Calu3 (cell line): ENCODE measurements around the gene IQSEC3. TPM values are rescaled to one million over a fixed set of nuclear protein-coding genes. Genes with fewer than 3 reads are reported as not detected.

Experiments
- BruUV-seq: library from RNA; stranded (reverse); fragments of 400-500 nt; replicated peaks from 2 replicates; lab custom pipeline; 2021; lab: Mats Ljungman, UMichigan
- CTCF ChIA-PET: fragments of 300-600 bp; sonication (Branson Sonifier 250); formaldehyde crosslinking; loops from one replicate; lab custom pipeline; 2022; ENCODE audit warnings: antibody characterized with exemption; lab: Charles Lee
- DNase-seq: peaks from one replicate; pipeline ENCODE4 v3.0.0; 2022
- H3K27ac Mint-ChIP-seq: one replicate; pipeline ENCODE4 v1.8.0; 2022; ENCODE audit warnings: mixed read lengths; ENCODE audit not compliant: unreplicated experiment
- H3K27me3 Mint-ChIP-seq: one replicate; pipeline ENCODE4 v1.8.0; 2022; ENCODE audit warnings: mixed read lengths; ENCODE audit not compliant: unreplicated experiment
- H3K36me3 Mint-ChIP-seq: one replicate; pipeline ENCODE4 v1.8.0; 2022; ENCODE audit warnings: mild to moderate bottlenecking, moderate library complexity, mixed read lengths; ENCODE audit not compliant: insufficient read depth, unreplicated experiment
- H3K4me1 Mint-ChIP-seq: one replicate; pipeline ENCODE4 v1.8.0; 2022; ENCODE audit warnings: mild to moderate bottlenecking, low read depth, mixed read lengths; ENCODE audit not compliant: unreplicated experiment
- H3K4me3 Mint-ChIP-seq: one replicate; pipeline ENCODE4 v1.8.0; 2022; ENCODE audit warnings: mild to moderate bottlenecking, low read depth, moderate library complexity, mixed read lengths; ENCODE audit not compliant: unreplicated experiment
- H3K9me3 Mint-ChIP-seq: one replicate; pipeline ENCODE4 v1.8.0; 2022; ENCODE audit warnings: low read depth, mixed read lengths; ENCODE audit not compliant: unreplicated experiment
- intact Hi-C: fragments of 100-400 bp; cut with micrococcal nuclease; formaldehyde crosslinking; loops from one replicate; pipeline ENCODE4 v1.10.0; 2022; ENCODE audit not compliant: unreplicated experiment
- total RNA-seq: library from RNA; stranded (reverse); gene quantifications from 2 replicates; pipeline ENCODE4 v1.2.3, GENCODE V29; 2022
- TF ChIP-seq, protein P1 (sequence below): fragments of 200-600 bp; IDR thresholded peaks from one replicate; pipeline ENCODE4 v1.8.0; 2022; ENCODE audit warnings: antibody characterized with exemption; ENCODE audit not compliant: unreplicated experiment

IQSEC3 gene
- total RNA-seq, 1 experiment from 2014 or later: not detected

GRCh38 chr12:155006-155405 is 88.4 kb downstream of the IQSEC3 start:
- CTCF ChIA-PET: no interaction called here
- Mint-ChIP-seq H3K27me3 (peaks cover 69% of the 10 kb centered on the region), H3K27ac (no peak overlapping the region), H3K36me3 (peaks cover 5% of the 10 kb centered on the region), H3K9me3 (peaks cover 3% of the 10 kb centered on the region), H3K4me3 (no peak overlapping the region), H3K4me1 (no peaks in the 10 kb centered on the region)
- no TSS peak for BruUV-seq
- TF ChIP-seq, protein P1, sequence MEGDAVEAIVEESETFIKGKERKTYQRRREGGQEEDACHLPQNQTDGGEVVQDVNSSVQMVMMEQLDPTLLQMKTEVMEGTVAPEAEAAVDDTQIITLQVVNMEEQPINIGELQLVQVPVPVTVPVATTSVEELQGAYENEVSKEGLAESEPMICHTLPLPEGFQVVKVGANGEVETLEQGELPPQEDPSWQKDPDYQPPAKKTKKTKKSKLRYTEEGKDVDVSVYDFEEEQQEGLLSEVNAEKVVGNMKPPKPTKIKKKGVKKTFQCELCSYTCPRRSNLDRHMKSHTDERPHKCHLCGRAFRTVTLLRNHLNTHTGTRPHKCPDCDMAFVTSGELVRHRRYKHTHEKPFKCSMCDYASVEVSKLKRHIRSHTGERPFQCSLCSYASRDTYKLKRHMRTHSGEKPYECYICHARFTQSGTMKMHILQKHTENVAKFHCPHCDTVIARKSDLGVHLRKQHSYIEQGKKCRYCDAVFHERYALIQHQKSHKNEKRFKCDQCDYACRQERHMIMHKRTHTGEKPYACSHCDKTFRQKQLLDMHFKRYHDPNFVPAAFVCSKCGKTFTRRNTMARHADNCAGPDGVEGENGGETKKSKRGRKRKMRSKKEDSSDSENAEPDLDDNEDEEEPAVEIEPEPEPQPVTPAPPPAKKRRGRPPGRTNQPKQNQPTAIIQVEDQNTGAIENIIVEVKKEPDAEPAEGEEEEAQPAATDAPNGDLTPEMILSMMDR: no peak
- intact Hi-C loops: no loop called here
- DNase-seq: no peak

DNA sequence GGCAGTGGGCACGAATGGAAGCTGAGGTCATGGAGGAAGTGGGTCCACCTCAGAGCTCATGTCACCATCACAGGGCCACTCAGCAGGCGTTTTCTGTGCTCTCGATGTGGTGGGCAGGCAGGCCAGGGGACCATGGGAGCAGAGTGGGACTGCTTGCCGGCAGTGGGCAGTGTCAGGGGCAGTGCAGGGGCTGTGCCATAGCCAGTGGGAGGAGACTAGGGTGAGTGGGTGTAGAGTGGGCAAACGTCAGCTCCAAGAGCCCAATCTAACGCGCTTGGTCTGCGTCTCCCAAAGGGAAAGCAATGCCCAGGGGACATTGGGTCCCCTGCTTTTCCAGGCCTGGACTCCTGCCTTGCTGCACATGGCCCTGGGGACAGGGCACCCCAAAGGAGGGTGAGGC is 89.1 kb downstream of the IQSEC3 start:
- intact Hi-C loops: no loop called here
- Mint-ChIP-seq H3K4me1 (no peaks in the 10 kb centered on the region), H3K27me3 (peaks cover 69% of the 10 kb centered on the region), H3K27ac (no peak overlapping the region), H3K9me3 (peaks cover 3% of the 10 kb centered on the region), H3K4me3 (no peak overlapping the region), H3K36me3 (peaks cover 5% of the 10 kb centered on the region)
- BruUV-seq: no TSS peak
- TF ChIP-seq, protein P1: no peak
- CTCF ChIA-PET: no interaction called here
- no peak for DNase-seq

DNA sequence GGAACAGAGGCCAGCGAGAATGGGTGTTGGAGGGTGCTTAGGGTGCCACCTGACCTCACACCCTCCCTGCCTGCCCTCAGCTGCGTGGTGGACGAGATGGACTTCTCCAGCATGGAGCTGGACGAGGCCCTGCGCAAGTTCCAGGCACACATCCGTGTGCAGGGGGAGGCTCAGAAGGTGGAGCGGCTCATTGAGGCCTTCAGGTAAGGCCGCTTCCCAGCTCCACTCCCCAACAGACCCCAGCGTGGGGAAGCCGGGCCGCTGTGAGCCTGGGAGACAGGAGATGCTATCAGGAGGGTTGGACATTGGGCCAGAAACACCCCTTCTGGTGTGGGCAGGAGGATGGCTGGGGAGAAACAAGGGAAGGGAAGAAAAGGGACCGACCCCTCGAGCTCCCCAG is 90.4 kb downstream of the IQSEC3 start:
- H3K4me3 Mint-ChIP-seq: no peak overlapping the region
- intact Hi-C loops: no loop called here
- H3K27ac Mint-ChIP-seq: no peak overlapping the region
- H3K4me1 Mint-ChIP-seq: no peaks in the 10 kb centered on the region
- H3K9me3 Mint-ChIP-seq: peaks cover 3% of the 10 kb centered on the region
- peaks cover 69% of the 10 kb centered on the region for H3K27me3 Mint-ChIP-seq
- CTCF ChIA-PET: no interaction called here
- no peak for DNase-seq
- H3K36me3 Mint-ChIP-seq: peaks cover 5% of the 10 kb centered on the region
- no TSS peak for BruUV-seq
- TF ChIP-seq, protein P1: no peak

- H3K27ac Mint-ChIP-seq: no peak overlapping the region
- DNase-seq: no peak
- CTCF ChIA-PET: no interaction called here
These were observed 91.1 kb downstream of the IQSEC3 start for GRCh38 chr12:157644-158043.

More at GRCh38 chr12:157644-158043, 91.1 kb downstream of the IQSEC3 start:
- H3K27me3 Mint-ChIP-seq: peaks cover 69% of the 10 kb centered on the region
- H3K4me3 Mint-ChIP-seq: no peak overlapping the region
- H3K36me3 Mint-ChIP-seq: peaks cover 5% of the 10 kb centered on the region
- BruUV-seq: no TSS peak
- no peaks in the 10 kb centered on the region for H3K4me1 Mint-ChIP-seq
- TF ChIP-seq, protein P1: no peak
- peaks cover 3% of the 10 kb centered on the region for H3K9me3 Mint-ChIP-seq
- intact Hi-C loops: no loop called here
